IPS DF 4.7 (cell line): ENCODE measurements around the gene TRPT1.
"Not testable (repeated sequence)": the region's sequence is repeated elsewhere in the genome, so short reads cannot be mapped to it uniquely, and the experiment has no call there.

ENCODE experiments used
- DNase-seq: peaks from one replicate; pipeline ENCODE4 v3.0.0-alpha.2; 2013; ENCODE audit warnings: low spot score; ENCODE audit errors: extremely low read depth

The TRPT1 gene

DNA sequence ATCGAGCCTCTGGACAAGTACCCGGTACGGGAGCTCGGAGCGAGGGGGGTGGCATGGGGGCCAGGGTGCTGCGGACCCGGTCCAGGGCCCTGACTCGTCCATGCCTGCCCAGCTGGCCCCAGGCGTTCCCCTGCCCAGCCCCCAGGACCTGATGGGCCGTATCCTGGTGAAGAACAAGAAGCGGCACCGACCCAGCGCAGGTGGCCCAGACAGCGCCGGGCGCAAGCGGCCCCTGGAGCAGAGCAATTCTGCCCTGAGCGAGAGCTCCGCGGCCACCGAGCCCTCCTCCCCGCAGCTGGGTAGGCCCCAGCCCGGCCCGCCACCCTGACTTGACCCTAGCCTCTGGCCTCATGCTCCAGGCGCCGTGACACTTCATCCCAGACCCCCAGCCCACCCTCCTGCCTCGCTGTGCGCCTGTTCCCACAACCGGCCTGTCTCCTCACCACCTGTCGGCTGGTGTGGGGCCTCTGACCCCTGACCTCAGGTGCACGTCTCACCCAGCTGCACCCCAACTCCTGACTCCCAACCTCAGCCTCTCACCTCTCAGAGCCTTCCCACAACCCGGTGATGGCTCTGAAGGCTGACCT, 33.1 kb upstream of the TRPT1 start:
- DNase-seq: no peak

DNA sequence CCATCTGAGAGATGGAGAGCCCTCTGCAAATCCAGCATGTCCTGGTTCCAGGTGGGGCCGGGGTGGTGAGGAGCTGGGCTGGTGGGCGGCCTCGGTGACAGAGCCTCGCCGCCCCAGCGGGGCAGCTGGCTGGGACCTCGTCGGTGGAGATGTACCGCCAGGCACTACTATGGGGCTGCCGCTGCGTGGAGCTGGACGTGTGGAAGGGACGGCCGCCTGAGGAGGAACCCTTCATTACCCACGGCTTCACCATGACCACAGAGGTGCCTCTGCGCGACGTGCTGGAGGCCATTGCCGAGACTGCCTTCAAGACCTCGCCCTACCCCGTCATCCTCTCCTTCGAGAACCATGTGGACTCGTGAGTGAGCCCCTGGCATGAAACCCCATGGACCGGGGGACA, 32.4 kb upstream of the TRPT1 start:
- DNase-seq: no peak

DNA sequence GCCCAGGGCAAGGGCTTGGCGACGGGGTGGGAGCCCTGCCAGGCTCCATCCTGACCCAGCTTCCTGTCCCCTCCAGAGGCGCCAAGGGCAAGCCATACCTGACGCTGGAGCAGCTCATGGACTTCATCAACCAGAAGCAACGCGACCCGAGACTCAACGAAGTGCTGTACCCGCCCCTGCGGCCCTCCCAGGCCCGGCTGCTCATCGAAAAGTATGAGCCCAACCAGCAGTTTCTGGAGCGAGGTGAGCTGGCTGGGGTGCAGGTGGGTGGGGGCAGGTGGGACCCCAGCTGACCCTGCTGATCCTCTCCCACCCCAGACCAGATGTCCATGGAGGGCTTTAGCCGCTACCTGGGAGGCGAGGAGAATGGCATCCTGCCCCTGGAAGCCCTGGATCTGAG, 30.3 kb upstream of the TRPT1 start:
- DNase-seq: no peak

DNA sequence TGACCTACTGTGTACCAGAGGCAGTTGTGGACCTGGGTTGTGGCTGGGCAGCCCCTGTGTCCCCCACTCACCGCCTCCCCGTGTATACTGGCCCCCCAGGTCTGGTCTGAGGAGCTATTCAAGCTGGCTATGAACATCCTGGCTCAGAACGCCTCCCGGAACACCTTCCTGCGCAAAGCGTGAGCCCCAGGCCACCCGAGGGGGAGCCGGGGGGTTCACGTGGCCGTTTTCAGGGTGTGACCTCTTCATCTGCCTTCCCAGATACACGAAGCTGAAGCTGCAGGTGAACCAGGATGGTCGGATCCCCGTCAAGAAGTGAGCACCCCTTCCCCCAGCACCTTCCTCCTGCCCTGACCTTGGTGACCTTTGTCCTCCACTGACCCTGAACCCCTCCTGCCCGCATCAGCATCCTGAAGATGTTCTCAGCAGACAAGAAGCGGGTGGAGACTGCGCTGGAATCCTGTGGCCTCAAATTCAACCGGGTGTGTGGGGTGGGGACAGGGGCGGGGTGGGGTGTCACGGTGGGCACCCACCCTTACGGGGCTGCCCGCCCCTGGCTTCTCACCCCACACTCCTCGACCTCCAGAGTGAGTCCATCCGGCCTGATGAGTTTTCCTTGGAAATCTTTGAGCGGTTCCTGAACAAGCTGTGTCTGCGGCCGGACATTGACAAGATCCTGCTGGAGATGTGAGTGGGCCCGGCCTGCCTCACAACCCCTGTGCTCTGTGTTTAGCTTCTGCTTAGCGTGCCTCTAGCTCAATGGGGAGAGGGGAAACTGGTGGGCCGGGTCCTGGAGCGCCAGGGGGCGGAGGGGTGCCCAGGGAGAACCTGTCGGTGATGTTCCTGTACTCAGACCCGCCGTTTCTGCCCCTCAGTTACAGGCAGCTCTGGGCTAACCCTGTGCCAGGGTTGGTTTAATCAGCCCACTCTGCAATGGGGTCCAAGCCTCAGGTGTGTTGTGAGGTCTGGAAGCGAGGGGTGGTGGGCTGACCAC, 29.4 kb upstream of the TRPT1 start:
- no peak for DNase-seq

DNA sequence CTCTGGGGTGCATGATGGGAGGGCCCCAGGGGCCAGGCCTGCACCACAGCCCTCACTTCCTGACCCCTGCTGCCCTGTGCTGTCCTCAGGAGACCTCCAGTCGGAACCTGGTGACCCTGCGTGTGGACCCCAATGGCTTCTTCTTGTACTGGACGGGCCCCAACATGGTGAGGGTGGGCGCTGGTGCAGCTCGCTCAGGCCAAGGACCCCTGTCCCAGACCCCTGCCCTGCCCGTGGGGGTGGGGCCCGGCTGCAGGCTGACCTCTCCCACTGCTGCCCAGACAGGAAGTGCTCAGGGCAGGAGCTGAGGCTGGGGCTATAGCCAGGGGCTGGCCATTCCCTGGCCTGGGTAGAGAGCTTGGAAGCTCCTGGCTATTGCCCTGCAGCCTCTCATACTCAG, 28.3 kb upstream of the TRPT1 start:
- DNase-seq: no peak

DNA sequence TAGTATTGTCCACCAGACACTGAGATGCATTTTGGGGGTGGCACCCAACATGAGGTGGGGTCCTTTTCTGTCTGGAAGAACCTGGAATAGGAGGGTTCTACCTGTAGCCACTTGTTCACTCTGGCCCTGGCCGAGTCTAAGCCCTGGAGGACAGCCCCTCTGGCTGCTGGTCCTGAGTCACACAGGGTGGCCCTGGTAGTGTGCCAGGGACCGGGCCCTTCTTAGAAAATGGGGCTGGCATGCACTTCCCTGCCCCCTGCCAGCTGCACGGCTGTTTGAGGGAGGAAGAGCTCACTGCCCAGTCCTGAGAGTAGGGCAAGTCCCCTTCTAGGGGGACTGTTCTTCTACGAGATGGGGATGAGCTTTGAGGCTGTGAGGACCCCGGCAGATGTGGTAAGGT, 27.5 kb upstream of the TRPT1 start:
- DNase-seq: no peak

DNA sequence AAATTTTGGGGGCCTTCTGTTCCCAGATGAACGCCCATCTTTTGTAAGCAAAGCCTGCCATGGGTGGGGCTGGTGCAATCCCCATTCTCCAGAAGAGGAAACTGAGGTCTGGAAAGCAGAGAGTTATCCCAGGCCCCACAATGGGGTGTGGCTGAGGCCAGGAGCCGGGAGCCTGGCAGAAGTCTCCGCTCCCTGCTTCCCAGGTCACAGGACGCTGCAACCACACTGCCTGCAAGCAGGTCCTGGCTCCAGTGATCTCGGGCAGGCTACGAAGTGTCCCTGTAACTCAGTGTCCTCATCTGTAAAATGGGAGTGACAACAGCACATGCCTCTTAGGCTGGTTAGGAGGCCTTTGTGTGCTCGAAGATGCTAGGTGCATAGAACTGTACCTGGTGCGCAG, 27.1 kb upstream of the TRPT1 start:
- DNase-seq: no peak

DNA sequence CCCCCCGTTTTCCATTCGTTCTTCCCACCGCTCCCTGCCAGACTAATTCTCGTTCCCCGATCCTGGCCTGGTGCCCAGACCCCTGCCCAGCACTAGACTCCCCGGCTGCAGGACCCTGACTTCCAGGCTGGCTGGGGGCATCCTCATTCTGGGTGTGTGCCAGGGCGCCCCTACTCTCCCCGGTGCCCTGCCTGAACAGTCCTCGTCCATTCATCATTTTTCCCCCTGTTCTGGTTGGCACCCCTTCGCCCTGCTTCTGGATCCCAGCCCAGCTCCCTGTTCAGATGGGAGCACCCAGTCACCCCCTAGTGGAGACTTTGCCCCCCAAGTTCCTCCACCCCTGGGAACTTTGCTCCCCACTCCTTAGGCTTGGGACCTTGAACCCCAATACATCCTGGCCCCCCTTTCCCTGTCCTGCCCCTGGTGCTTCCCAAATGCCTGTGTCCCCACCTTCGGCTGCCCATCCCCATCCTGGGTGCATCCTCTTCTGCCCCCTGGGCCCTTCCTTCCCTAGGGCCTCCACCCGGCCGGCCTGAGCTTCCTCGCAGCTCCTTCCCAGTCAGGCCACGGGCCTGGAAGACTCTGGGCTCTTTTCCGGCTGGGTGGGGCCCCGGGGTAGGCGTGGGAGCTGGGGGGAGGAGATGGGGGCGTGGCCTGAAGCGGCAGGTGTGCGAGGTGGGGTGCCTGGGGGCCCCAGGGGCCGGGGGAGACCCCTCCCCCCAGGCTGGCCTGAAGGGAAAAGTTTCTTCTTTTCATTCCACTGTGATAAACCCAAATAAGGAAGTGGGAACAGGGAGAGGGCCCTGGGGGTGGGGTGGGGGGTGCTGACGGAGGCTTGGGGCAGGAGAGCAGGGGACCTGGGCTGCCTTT, 26.3 kb upstream of the TRPT1 start:
- DNase-seq: no peak

DNA sequence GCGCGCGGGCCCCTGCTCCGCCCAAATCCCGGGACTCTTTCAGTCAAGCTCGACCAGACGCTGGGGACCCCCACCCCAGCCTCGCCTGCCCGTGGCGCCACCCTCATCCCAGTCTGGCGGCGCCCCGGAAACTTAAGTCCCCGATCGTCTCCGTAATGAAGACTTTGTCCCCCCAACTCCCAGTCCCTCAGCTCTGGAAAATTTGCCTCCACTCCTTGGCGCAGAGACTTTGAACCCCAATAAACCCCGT, 25.7 kb upstream of the TRPT1 start:
- no peak for DNase-seq

DNA sequence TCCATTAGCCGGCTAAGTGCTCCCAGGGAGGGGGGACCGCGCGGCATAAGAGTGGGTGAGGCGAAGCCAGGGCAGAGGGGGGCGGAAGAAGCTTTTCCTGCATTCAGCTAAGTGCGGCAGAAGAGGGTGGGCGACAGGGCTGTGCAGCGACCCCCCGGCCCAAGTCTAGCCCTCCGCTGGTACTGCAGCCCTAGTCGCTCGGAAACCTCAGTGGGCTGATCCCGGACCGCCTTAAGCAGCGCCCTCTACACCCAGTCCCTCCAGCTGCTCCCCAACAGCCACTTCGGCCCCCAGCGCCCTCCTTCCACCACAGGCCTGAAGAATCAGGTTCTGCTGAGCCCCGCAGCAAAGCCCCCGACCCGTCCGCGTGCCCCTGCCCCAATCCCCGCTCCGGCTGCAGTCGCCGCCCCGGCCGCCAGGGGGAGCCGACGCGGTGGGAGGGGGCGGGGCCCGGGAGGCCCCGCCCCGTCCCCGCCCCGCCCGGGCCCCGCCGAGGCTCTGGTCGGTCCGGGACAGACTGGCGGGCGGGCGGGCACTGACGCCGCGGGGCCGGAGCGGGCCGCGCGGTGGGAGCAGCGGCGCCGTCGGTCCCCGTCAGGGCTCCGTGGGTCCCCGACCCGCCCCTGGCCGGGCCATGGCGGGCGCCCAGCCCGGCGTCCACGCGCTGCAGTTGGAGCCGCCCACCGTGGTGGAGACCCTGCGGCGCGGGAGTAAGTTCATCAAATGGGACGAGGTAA, 25.2 kb upstream of the TRPT1 start, which contains the start of gene PLCB3:
Gene PLCB3 (plus strand): TSS at position 515 of the 737 bp plus-strand sequence. CDS start 120 bp downstream, at position 635.
- DNase-seq: no peak

DNA sequence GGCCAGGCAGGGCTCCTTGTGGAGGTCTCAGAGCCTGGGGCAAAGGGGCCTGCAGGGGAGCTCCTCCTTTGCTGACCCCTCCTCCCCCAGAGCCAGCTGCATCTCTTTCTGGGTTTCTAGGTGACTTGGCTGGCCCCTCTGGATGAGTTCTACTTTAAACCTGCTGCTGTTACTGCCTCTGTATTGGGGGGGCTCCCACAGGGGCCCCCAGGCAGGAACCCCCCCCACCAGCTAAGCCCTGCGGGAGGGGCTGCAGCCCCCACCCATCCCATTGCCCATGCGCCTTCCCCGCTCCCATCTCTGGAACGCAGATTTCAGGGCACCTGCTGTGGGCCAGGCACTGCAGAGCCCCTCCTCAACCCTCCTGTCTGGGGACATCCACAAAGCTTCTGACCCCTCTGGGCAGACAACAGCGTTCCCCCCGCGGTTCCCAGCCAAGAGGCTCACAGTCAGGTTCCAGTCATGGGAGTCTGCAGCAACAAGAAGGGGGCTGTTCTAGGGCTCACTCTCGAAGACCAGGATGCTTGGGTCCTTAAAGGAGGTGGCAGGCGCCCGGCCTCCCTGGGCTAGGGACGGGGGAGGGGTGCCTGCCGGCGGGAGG, 24.5 kb upstream of the TRPT1 start:
- DNase-seq: no peak

DNA sequence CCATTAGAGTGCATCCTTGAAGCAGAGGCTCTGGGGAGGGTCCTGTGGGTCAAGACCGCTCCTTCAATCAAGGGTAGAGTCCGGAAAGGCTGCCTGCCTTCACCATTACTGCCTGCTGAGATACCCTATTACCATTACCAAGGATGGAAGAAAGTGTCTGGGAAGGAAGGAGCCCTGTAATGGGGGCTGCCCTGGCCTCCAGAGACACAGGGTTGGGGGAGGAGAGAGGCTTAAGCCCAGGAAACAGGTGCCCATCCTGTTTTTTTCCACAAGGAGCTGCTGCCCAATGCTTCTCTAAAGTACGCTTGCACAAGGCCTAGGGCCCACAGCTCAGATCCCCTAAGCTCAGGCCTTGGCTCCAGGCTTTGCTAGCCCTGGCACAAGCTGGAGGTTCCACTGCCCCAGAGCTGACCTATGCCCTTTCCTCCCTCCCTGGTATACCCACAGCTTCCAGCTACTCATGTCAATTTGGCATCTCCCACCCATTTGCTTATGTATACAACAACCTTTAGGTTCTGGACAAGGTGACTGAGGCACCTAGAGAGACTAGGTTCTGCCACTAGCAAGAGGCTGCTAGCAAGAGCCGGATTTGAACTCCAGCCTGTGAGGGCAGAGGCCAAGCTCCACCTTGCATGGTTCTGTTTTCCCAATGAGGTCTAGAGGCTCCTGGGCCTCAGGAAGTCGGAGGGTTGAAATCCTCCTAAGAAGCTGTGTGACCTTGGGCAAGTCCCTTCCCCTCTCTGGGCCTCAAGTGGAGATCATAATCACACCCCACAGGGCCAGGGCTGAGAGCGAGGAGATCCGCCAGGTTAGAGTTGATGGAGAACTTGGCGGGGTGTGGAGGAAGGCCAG, 23.8 kb upstream of the TRPT1 start:
- no peak for DNase-seq

DNA sequence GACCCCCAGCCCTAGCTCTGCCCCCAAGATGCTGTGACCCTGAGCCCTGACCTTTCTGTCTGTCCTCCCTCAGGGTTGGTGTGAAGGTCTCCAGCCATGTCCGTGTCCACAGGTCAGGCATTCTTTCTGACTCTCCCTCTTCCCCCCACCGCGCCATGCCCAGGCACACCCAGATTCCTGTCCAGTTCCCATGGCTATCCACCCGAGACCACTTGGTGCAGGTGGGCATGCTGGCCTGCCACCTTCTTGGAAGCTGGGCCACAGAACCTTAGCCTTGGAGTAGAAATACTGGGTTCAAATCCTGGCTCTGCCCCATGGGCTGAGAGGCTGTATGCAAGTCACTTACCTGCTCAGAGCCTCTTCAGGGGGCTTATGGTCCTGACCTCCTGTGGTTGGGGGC, 23.1 kb upstream of the TRPT1 start:
- DNase-seq: no peak

DNA sequence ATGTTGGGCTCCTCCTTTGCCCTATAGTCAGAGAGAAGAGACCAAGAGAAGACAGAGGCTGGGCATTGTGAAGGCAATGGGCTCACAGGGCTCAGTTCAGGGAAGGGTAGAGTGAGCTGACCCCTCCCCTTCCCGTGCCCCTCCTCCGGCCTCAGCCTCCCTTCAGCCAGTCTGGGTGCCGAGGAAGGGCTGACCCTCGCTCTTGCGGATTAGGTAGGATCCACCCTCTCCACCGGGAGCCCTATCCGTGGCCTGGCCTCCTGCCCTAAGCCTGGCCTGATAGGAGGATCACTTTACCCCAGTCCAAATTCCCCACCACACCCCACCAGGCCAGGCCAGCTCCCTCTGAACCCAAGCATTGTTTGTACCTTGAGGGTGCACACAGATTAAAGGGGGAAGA, 22.6 kb upstream of the TRPT1 start:
- no peak for DNase-seq

DNA sequence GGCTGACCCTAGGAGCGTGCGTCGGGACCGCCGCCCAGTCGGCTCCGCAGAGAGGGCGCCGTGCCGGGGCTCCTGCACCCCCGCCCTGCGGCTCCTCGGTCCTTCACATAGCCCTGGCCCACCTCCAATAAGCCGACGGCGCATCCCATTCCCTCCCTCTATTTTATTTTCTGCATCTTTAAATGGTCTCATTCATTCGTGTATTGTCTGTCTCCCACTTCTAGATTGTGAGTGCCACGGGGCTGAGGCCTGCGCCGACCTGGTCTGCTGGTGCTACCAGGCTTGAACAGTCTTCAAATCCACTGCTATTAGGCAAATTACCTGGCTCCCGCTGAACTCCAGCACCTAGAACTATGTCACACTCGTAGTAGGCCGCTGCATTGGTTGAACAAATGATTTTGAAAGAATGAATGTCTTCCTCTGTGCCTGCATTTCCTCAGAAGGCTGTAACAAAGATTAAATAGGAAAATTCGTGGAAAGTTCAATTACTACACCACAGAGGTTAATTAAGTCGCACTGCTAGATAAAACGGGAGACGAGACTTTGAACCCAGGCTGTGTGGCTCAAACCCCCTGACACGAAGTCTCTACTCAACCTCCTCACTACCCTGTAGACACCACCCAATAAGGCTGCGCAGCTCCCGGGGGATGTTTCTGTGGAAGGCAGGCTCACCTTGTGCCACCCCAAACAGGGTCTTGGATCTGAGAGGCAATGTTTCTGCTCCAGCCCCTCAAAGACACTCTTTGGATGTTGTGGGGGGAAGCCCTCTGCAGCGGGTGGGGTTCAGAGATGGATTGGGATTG, 21.9 kb upstream of the TRPT1 start:
- DNase-seq: no peak

DNA sequence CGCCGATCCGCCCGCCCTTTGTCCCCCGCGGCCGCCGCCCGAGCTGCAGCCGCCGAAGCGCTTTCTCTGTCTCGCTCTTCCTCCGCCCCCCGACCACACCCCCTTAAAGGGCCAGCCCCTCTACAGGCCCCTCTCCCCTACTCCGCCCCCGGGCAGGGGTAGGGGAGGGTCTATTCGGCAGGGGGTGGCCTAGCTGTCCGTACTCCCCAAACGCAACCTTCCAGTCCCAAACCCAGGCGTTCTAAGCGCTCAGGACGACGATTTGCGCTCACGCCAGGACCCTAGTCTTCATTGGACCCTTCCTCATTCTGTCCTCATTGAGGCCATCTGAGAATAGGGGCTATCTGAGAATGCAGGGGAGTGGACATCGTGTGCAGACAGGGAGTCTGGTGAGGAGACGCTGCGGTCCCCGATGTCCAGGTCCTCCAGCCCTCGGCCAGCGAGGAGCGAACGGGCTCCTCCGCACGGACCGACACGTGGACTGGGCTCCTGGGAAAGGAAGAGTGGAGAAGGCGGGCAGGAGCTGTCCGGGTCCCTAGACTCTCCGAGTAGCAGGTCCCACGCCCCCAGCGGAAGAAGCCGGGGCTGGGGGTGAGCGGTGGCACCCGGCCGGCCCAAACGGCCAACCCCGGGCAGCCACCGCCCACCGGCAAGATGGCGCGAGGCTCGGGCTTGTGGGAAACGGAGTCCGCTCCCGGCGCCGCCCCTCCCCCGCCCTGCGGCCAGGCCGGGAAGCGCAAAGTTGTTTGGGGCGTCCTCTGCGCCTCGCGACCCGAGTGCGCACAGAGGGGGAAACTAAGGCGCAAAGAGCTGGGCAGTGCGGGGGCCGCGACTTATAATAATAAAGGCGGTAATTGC, 21.1 kb upstream of the TRPT1 start, which contains the start of gene PPP1R14B:
Gene PPP1R14B (minus strand): TSS at position 73 of the 858 bp plus-strand sequence. CDS start 270 bp downstream, outside the sequence.
- no peak for DNase-seq

DNA sequence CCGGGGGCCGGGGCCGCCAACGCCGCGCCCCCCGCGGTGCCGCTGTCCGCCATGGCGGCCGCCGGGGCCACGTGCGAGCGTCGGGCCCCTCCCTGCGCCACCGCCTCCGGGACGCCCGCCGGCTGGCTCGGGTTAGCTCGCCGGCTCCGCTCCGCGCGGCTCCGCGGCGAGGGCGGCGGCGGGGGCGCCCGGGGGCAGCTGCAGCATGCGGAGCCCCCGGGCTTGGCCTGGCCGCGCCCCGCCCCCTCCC, 20.6 kb upstream of the TRPT1 start:
- DNase-seq: not testable (repeated sequence)

DNA sequence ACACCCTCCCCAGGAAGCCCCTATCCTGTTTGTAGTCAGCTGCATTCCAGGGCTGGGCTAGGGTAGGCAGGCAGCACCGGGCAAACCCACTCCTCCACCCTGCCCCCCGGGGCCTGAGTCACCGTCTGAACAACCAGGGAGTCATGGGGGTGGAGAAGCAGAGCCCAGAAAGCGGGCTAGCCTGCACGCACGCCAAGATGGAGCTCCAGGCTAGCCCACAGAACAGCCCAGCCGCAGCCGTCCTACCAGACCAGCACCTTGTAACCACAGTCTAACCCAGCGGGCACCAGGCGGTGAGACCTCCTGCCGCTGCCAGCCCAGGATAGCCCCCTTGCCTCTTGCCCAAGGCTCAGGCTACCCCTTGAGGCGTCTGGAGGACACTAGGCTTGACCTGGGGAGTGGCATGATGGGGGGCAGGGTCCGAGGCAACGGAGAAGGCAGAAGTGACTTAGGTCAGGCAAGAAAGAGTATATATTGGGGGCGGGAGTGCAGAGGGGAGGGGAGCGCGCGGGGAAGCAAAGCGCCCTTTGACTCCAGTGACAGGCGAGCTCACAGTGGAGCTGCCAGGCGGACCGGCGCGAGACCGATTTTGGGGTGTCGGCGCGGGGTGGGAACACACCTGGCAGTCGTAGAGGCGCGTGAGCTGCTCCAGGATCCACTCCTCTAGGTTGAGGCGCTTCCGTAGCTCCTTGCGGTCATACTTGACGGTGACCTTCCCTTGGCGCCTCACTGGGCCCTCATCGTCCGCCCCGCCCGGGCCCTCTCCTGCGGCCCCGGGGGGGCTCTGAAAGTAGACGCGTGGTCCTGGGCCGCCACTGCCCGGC, 20.0 kb upstream of the TRPT1 start:
- no peak for DNase-seq
